WTC11 (cell line): ENCODE measurements around the gene PRR15L. TPM values are rescaled to one million over a fixed set of nuclear protein-coding genes. Genes with fewer than 3 reads are reported as not detected.

Experiments
- ATAC-seq: fragments of 200-7000 bp; cut with Tn5 transposase; 2 replicates; pipeline ENCODE4 v1.10.0; 2021; ENCODE audit warnings: mild to moderate bottlenecking, moderate library complexity
- CTCF ChIA-PET: fragments of 300-600 bp; sonication (Branson Sonifier 250); formaldehyde crosslinking; loops from one replicate; lab custom pipeline; 2021; ENCODE audit warnings: antibody characterized with exemption; lab: Charles Lee
- POLR2A ChIA-PET: fragments of 350-600 bp; sonication (Branson Sonifier 250); formaldehyde crosslinking; loops from one replicate; lab custom pipeline; 2021; ENCODE audit warnings: antibody characterized with exemption; lab: Charles Lee
- DNase-seq: peaks from one replicate; pipeline ENCODE4 v3.0.0; 2021; ENCODE audit warnings: low spot score
- H3K27ac Mint-ChIP-seq: 2 replicates; pipeline ENCODE4 v1.8.0; 2021; ENCODE audit warnings: mixed read lengths
- H3K27me3 Mint-ChIP-seq: 2 replicates; pipeline ENCODE4 v1.8.0; 2021; ENCODE audit warnings: low read depth, mild to moderate bottlenecking, moderate library complexity, mixed read lengths
- H3K36me3 Mint-ChIP-seq: 2 replicates; pipeline ENCODE4 v1.8.0; 2021; ENCODE audit warnings: mixed read lengths
- H3K4me1 Mint-ChIP-seq: 2 replicates; pipeline ENCODE4 v1.8.0; 2022; ENCODE audit warnings: mixed read lengths
- H3K4me3 Mint-ChIP-seq: 2 replicates; pipeline ENCODE4 v1.8.0; 2021; ENCODE audit warnings: mild to moderate bottlenecking, moderate library complexity, mixed read lengths
- H3K9me3 Mint-ChIP-seq: 2 replicates; pipeline ENCODE4 v1.8.0; 2021; ENCODE audit warnings: mixed read lengths
- ELF4 ChIP-seq: sonication (generic); formaldehyde crosslinking; IDR thresholded peaks from 2 replicates; pipeline ENCODE4 v1.8.1; 2022; ENCODE audit warnings: low read depth, mild to moderate bottlenecking, moderate library complexity, missing genetic modification reagents
- EMX1 ChIP-seq: fragments of 250-450 bp; sonication (Bioruptor Pico); IDR thresholded peaks from 2 replicates; pipeline ENCODE4 v1.8.0; 2021; ENCODE audit warnings: mild to moderate bottlenecking
- ETV6 ChIP-seq: sonication (generic); formaldehyde crosslinking; IDR thresholded peaks from 2 replicates; pipeline ENCODE4 v1.8.1; 2022; ENCODE audit warnings: mild to moderate bottlenecking, missing genetic modification reagents
- HMGA2 ChIP-seq: fragments of 250-450 bp; sonication (Bioruptor Pico); IDR thresholded peaks from 2 replicates; pipeline ENCODE4 v1.4.0; 2021; ENCODE audit warnings: mild to moderate bottlenecking, moderate library complexity
- MYBL2 ChIP-seq: sonication (generic); formaldehyde crosslinking; IDR thresholded peaks from 2 replicates; pipeline ENCODE4 v1.8.1; 2023; ENCODE audit warnings: mild to moderate bottlenecking, moderate library complexity, missing genetic modification reagents
- NFE2L1 ChIP-seq: sonication (generic); formaldehyde crosslinking; IDR thresholded peaks from 2 replicates; pipeline ENCODE4 v1.8.1; 2023; ENCODE audit warnings: missing genetic modification reagents
- RELA ChIP-seq: sonication (generic); formaldehyde crosslinking; IDR thresholded peaks from 2 replicates; pipeline ENCODE4 v1.8.1; 2022; ENCODE audit warnings: missing genetic modification reagents, mild to moderate bottlenecking, borderline replicate concordance
- RORB ChIP-seq: fragments of 250-450 bp; sonication (Bioruptor Pico); IDR thresholded peaks from 2 replicates; pipeline ENCODE4 v1.9.0; 2021; ENCODE audit warnings: mild to moderate bottlenecking
- SP1 ChIP-seq: sonication (generic); formaldehyde crosslinking; conservative IDR thresholded peaks from 2 replicates; pipeline ENCODE4 v1.8.1; 2022; ENCODE audit warnings: missing genetic modification reagents
- TCF7 ChIP-seq: sonication (generic); formaldehyde crosslinking; IDR thresholded peaks from 2 replicates; pipeline ENCODE4 v1.8.0; 2022; ENCODE audit warnings: mild to moderate bottlenecking, low read depth, missing genetic modification reagents, moderate library complexity
- ZBTB21 ChIP-seq: sonication (generic); formaldehyde crosslinking; IDR thresholded peaks from 2 replicates; pipeline ENCODE4 v1.8.1; 2023; ENCODE audit warnings: mild to moderate bottlenecking, missing genetic modification reagents, borderline replicate concordance
- ZNF121 ChIP-seq: sonication (generic); formaldehyde crosslinking; IDR thresholded peaks from 2 replicates; pipeline ENCODE4 v1.8.0; 2023; ENCODE audit warnings: missing genetic modification reagents
- ZNF138 ChIP-seq: sonication (generic); formaldehyde crosslinking; conservative IDR thresholded peaks from 2 replicates; pipeline ENCODE4 v1.8.1; 2022; ENCODE audit warnings: mild to moderate bottlenecking, moderate library complexity, missing genetic modification reagents
- ZNF219 ChIP-seq: sonication (generic); formaldehyde crosslinking; IDR thresholded peaks from 2 replicates; pipeline ENCODE4 v1.8.0; 2023; ENCODE audit warnings: missing genetic modification reagents, mild to moderate bottlenecking, borderline replicate concordance
- ZNF263 ChIP-seq: sonication (generic); formaldehyde crosslinking; IDR thresholded peaks from 2 replicates; pipeline ENCODE4 v1.8.1; 2022; ENCODE audit warnings: low read depth, mild to moderate bottlenecking, moderate library complexity, missing genetic modification reagents
- ZNF416 ChIP-seq: fragments of 250-450 bp; sonication (Bioruptor Pico); IDR thresholded peaks from 2 replicates; pipeline ENCODE4 v1.9.0; 2021; ENCODE audit warnings: mild to moderate bottlenecking, inconsistent platforms
- total RNA-seq: library from RNA; stranded (reverse); gene quantifications from 3 replicates; pipeline ENCODE4 v1.2.3, GENCODE V29; 2021
- TF ChIP-seq, protein P1 (sequence below): sonication (generic); formaldehyde crosslinking; conservative IDR thresholded peaks from 2 replicates; pipeline ENCODE4 v1.8.1; 2022; ENCODE audit warnings: mild to moderate bottlenecking, missing genetic modification reagents
- TF ChIP-seq, protein P2 (sequence below): fragments of 250-450 bp; sonication (Bioruptor Pico); conservative IDR thresholded peaks from 2 replicates; pipeline ENCODE4 v1.9.0; 2021; ENCODE audit warnings: mild to moderate bottlenecking
- TF ChIP-seq, protein P3 (sequence below): fragments of 250-450 bp; sonication (Bioruptor Pico); IDR thresholded peaks from 2 replicates; pipeline ENCODE4 v2.1.2; 2022; ENCODE audit warnings: mild to moderate bottlenecking, moderate library complexity
- TF ChIP-seq, protein P4 (sequence below): sonication (generic); formaldehyde crosslinking; IDR thresholded peaks from 2 replicates; pipeline ENCODE4 v1.8.1; 2022; ENCODE audit warnings: low read depth, missing genetic modification reagents, borderline replicate concordance
- TF ChIP-seq, protein P5 (sequence below): sonication (generic); formaldehyde crosslinking; IDR thresholded peaks from 2 replicates; pipeline ENCODE4 v1.8.1; 2023; ENCODE audit warnings: mild to moderate bottlenecking, moderate library complexity, missing genetic modification reagents
- TF ChIP-seq, protein P6 (sequence below): sonication (generic); formaldehyde crosslinking; IDR thresholded peaks from 2 replicates; pipeline ENCODE4 v1.8.0; 2022; ENCODE audit warnings: mild to moderate bottlenecking, missing genetic modification reagents

PRR15L gene
- total RNA-seq, 1 experiment from 2014 or later = 0.59 TPM

DNA sequence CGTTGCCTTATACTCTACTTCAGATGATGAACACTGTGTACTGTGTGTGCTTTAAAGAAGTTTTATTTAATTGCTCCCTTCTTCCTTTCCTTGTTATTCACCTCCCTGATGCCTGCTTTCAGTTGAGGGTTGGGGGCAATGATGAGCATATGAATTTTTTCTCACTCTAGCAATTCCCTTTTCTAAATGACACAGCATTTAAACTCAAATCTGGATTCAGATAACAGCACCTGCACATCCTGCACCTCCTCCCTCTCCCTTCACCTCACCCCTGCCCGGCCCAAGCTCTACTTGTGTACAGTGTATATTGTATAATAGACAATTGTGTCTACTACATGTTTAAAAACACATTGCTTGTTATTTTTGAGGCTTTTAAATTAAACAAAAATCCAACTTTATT lies 29.3 kb downstream of the PRR15L start (continued):
- TF ChIP-seq MYBL2 (CRISPR knock-in tag) = no peak
- TF ChIP-seq TCF7 (CRISPR knock-in tag) = no peak
- TF ChIP-seq ZNF263 (CRISPR knock-in tag) = no peak
- TF ChIP-seq, protein P1, sequence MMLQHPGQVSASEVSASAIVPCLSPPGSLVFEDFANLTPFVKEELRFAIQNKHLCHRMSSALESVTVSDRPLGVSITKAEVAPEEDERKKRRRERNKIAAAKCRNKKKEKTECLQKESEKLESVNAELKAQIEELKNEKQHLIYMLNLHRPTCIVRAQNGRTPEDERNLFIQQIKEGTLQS = no peak
- no peak for TF ChIP-seq ELF4 (CRISPR knock-in tag)
- TF ChIP-seq ZBTB21 = no peak
- TF ChIP-seq, protein P2, sequence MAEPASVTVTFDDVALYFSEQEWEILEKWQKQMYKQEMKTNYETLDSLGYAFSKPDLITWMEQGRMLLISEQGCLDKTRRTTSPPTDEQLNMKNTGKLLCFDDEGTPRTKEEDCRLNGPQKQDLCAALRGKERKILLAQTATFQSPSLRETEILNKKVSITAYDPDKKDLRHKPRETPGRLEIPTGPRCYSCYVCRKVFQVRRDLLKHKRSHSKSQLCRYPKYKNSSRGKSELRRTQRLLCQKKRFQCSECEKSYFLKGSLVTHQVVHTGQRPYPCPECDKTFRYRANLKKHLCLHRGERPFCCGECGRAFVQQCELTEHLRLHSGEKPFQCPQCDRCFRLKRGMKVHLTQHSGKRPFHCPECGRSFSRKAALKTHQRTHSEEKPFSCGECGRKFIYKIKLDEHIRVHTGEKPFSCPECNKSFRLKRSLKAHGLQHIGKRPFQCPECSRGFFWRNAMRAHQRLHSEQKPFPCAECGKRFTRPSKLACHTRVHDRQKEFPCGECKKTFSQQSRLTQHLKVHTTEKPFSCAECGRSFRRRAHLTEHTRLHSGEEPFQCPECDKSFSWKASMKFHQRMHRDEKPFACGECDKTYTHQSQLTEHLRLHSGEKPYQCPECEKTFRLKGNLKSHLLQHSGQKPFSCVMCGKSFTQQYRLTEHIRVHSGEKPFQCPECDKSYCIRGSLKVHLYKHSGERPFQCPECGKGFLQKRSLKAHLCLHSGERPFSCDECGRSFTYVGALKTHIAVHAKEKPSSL = no peak
- no peak for TF ChIP-seq HMGA2 (CRISPR knock-in tag)
- no peak for TF ChIP-seq ZNF219 (CRISPR knock-in tag)
- TF ChIP-seq RORB (CRISPR knock-in tag) = no peak
- TF ChIP-seq, all 79 proteins: peak for 0

DNA sequence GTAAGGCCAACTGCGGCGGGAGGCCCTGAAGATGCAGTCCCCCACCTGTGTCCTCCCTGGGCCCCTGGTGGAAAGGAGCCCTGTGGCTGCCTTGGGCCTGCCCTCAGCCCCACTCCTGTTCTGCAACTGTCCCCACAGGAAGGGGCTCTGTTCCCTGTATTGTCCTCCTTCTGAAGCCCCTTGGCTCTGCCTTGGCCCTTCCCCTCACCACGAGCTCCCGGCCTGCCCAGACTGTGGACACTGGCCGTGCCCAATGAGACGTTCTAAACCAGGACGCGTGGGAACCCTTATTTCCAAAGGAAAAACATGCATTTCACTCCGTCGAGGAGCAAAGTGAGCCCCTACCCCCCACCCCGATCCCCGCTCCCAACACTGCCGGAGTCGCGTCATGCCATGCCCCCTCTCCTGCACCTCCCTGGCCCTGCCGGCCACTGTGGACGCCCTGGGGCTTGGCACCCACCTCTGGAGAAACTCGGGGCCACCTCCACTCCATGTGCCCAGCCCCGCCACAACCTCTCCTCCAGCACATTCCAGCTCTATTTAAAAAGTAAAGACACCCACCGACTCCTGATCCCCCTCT lies 29.8 kb downstream of the PRR15L start:
- ATAC-seq (no peak), DNase-seq (no peak)
- Mint-ChIP-seq H3K36me3 (peaks cover 14% of the 10 kb centered on the region), H3K4me1 (no peaks in the 10 kb centered on the region), H3K27ac (no peak overlapping the region), H3K27me3 (no peaks in the 10 kb centered on the region), H3K9me3 (no peaks in the 10 kb centered on the region), H3K4me3 (no peak overlapping the region)
- CTCF ChIA-PET = interaction anchor here (0.9 to 3.1 kb wide), 4 partner anchors 22 to 108 kb away, joined by 3 to 14 read pairs (median 3); no protein-coding TSS in a partner anchor
- POLR2A ChIA-PET = interaction anchor here (1.5 kb wide), 1 partner anchor 13 kb away, joined by 3 read pairs; the partner anchor contains the start of gene PNPO
- TF ChIP-seq, protein P3, sequence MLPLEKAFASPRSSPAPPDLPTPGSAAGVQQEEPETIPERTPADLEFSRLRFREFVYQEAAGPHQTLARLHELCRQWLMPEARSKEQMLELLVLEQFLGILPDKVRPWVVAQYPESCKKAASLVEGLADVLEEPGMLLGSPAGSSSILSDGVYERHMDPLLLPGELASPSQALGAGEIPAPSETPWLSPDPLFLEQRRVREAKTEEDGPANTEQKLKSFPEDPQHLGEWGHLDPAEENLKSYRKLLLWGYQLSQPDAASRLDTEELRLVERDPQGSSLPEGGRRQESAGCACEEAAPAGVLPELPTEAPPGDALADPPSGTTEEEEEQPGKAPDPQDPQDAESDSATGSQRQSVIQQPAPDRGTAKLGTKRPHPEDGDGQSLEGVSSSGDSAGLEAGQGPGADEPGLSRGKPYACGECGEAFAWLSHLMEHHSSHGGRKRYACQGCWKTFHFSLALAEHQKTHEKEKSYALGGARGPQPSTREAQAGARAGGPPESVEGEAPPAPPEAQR (CRISPR knock-in tag) = no peak
- TF ChIP-seq SP1 (CRISPR knock-in tag) (no peak), ZNF416 (CRISPR knock-in tag) (no peak)
- TF ChIP-seq, protein P4, sequence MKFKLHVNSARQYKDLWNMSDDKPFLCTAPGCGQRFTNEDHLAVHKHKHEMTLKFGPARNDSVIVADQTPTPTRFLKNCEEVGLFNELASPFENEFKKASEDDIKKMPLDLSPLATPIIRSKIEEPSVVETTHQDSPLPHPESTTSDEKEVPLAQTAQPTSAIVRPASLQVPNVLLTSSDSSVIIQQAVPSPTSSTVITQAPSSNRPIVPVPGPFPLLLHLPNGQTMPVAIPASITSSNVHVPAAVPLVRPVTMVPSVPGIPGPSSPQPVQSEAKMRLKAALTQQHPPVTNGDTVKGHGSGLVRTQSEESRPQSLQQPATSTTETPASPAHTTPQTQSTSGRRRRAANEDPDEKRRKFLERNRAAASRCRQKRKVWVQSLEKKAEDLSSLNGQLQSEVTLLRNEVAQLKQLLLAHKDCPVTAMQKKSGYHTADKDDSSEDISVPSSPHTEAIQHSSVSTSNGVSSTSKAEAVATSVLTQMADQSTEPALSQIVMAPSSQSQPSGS = no peak
- TF ChIP-seq, protein P5, sequence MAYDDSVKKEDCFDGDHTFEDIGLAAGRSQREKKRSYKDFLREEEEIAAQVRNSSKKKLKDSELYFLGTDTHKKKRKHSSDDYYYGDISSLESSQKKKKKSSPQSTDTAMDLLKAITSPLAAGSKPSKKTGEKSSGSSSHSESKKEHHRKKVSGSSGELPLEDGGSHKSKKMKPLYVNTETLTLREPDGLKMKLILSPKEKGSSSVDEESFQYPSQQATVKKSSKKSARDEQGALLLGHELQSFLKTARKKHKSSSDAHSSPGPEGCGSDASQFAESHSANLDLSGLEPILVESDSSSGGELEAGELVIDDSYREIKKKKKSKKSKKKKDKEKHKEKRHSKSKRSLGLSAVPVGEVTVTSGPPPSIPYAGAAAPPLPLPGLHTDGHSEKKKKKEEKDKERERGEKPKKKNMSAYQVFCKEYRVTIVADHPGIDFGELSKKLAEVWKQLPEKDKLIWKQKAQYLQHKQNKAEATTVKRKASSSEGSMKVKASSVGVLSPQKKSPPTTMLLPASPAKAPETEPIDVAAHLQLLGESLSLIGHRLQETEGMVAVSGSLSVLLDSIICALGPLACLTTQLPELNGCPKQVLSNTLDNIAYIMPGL (CRISPR knock-in tag) = no peak

DNA sequence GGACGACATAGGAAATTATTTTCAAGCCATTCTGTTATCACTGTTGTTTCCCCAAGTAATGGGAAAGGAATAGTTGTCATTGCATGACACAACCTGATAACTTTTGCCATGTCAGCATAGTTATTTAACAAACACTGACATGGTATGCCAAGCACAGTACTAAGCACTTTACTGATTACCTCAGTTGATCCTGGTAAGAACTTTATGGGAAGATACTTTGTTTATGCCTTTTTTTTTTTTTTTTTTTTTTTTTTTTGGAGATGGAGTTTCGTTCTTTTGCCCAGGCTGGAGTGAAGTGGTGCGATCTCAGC lies 32.0 kb downstream of the PRR15L start:
- ChIA-PET CTCF (interaction anchor here (0.6 to 1.0 kb wide), 4 partner anchors 13 to 127 kb away, joined by 3 to 4 read pairs (median 4); partner anchors contain the start of gene SP6), POLR2A (no interaction called here)
- no peaks in the 10 kb centered on the region; the same call in 1 of the 2 replicates for H3K27me3 Mint-ChIP-seq
- H3K9me3 Mint-ChIP-seq = no peaks in the 10 kb centered on the region
- no peak overlapping the region for H3K4me3 Mint-ChIP-seq
- ATAC-seq (no peak), DNase-seq (no peak)
- no peaks in the 10 kb centered on the region for H3K4me1 Mint-ChIP-seq
- TF ChIP-seq ETV6 (CRISPR knock-in tag) (no peak), EMX1 (CRISPR knock-in tag) (no peak), RELA (CRISPR knock-in tag) (no peak), ZNF121 (no peak), RORB (CRISPR knock-in tag) (no peak), ZNF138 (CRISPR knock-in tag) (no peak), NFE2L1 (no peak)
- TF ChIP-seq, protein P6, sequence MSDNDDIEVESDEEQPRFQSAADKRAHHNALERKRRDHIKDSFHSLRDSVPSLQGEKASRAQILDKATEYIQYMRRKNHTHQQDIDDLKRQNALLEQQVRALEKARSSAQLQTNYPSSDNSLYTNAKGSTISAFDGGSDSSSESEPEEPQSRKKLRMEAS (CRISPR knock-in tag) = no peak
- no peak overlapping the region for H3K27ac Mint-ChIP-seq
- peaks cover 14% of the 10 kb centered on the region for H3K36me3 Mint-ChIP-seq
